Measurements from ENCODE around the gene SALL3. TPM values are rescaled to one million over a fixed set of nuclear protein-coding genes. Genes with fewer than 3 reads are reported as not detected.
"Not testable (repeated sequence)": the region's sequence is repeated elsewhere in the genome, so short reads cannot be mapped to it uniquely, and the experiment has no call there.

SALL3 gene
- total RNA-seq, 1 donor from 2014 or later = 2.1 TPM

GRCh38 chr18:78936251-78937005 lies 43.2 kb upstream of the SALL3 start:
- Histone ChIP-seq H3K27me3 (ENCODE audit: control insufficient read depth, insufficient read depth, low read length) (no peaks in the 10 kb centered on the region), H3K4me3 (ENCODE audit: low read depth, low read length) (no peak overlapping the region), H3K36me3 (ENCODE audit: control insufficient read depth, insufficient read depth, low read length) (no peaks in the 10 kb centered on the region)
- DNase-seq (ENCODE audit: low read depth) = no peak
- TF ChIP-seq, protein P1, sequence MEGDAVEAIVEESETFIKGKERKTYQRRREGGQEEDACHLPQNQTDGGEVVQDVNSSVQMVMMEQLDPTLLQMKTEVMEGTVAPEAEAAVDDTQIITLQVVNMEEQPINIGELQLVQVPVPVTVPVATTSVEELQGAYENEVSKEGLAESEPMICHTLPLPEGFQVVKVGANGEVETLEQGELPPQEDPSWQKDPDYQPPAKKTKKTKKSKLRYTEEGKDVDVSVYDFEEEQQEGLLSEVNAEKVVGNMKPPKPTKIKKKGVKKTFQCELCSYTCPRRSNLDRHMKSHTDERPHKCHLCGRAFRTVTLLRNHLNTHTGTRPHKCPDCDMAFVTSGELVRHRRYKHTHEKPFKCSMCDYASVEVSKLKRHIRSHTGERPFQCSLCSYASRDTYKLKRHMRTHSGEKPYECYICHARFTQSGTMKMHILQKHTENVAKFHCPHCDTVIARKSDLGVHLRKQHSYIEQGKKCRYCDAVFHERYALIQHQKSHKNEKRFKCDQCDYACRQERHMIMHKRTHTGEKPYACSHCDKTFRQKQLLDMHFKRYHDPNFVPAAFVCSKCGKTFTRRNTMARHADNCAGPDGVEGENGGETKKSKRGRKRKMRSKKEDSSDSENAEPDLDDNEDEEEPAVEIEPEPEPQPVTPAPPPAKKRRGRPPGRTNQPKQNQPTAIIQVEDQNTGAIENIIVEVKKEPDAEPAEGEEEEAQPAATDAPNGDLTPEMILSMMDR (IDR thresholded peaks at IDR 0.05; ENCODE audit: insufficient read depth, low read length, poor library complexity, severe bottlenecking) = no peak

DNA sequence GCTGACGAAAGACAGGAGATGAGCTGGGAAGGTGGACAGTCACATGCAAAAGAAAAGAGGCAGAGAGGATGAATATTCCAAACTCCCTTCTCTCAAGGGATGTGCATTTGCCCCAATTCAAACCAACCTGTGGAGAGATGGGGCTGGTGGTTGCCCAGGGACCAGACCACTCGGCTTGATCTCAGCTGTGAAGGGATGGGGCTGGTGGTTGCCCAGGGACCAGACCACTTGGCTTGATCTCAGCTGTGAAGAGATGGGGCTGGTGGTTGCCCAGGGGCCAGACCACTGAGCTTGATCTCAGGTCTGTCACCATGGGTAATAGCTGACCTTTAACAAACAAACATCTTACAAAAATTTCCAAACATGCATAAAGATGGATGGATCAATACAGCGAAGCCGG lies 42.5 kb upstream of the SALL3 start:
- TF ChIP-seq, protein P1 (IDR thresholded peaks at IDR 0.05; ENCODE audit: insufficient read depth, low read length, poor library complexity, severe bottlenecking) = no peak
- Histone ChIP-seq H3K36me3 (ENCODE audit: control insufficient read depth, insufficient read depth, low read length) (no peaks in the 10 kb centered on the region), H3K27me3 (ENCODE audit: control insufficient read depth, insufficient read depth, low read length) (no peaks in the 10 kb centered on the region), H3K4me3 (ENCODE audit: low read depth, low read length) (no peak overlapping the region)
- DNase-seq (ENCODE audit: low read depth) = no peak

- no peak overlapping the region for H3K4me3 ChIP-seq (ENCODE audit: low read depth, low read length)
- no peaks in the 10 kb centered on the region for H3K36me3 ChIP-seq (ENCODE audit: control insufficient read depth, insufficient read depth, low read length)
- TF ChIP-seq, protein P1 (IDR thresholded peaks at IDR 0.05; ENCODE audit: insufficient read depth, low read length, poor library complexity, severe bottlenecking) = no peak
- H3K27me3 ChIP-seq (ENCODE audit: control insufficient read depth, insufficient read depth, low read length) = no peaks in the 10 kb centered on the region
- DNase-seq (ENCODE audit: low read depth) = no peak
These were observed 40.5 kb upstream of the SALL3 start for GRCh38 chr18:78939105-78939504.

DNA sequence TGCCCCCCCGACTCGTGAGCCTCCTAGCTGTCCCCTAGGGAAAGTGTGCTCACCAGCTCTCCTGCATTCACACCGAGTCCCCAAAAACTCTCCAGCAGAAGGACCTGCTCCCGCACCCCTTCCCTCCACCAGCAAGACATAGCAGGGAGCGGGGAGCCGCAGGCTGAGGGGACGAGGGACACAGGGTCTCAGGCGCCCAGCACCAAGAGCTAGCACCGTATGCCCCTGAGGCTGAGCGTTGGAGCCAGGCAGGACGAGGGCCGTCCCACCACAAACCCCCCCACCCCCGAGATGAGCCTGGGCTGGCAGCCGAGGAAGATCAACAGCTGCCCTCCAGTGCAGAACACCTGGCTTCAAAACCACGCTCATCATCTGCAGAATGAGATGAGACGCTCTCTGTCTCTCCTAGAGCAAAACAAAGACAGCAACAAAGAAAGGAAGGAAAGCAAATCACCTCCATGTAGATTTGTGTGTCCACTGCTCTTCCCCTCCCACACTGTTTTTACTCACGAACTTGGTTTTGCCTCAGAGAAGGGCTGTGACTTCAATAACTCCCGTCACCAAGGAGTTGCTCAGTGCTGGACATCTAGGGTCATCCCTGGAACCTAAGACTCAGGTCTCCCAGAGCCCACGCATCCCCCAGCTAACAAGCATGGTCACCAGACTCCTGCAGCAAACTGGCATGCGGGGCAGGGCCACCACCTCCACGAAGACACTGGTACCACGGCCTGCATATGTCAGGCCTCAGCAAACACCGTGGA lies 39.7 kb upstream of the SALL3 start:
- TF ChIP-seq, protein P1 (IDR thresholded peaks at IDR 0.05; ENCODE audit: insufficient read depth, low read length, poor library complexity, severe bottlenecking) = no peak
- no peaks in the 10 kb centered on the region for H3K27me3 ChIP-seq (ENCODE audit: control insufficient read depth, insufficient read depth, low read length)
- no peak for DNase-seq (ENCODE audit: low read depth)
- H3K36me3 ChIP-seq (ENCODE audit: control insufficient read depth, insufficient read depth, low read length) = no peaks in the 10 kb centered on the region
- H3K4me3 ChIP-seq (ENCODE audit: low read depth, low read length) = no peak overlapping the region

DNA sequence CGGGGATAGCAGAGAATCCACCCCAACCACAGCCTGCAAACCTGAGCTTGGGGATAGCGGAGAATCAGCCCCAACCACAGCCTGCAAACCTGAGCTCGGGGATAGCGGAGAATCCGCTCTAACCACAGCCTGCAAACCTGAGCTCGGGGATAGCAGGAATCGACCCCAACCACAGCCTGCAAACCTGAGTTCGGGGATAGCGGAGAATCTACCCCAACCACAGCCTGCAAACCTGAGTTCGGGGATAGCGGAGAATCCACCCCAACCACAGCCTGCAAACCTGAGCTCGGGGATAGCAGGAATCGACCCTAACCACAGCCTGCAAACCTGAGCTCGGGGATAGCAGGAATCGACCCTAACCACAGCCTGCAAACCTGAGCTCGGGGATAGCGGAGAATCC lies 37.4 kb upstream of the SALL3 start:
- H3K27me3 ChIP-seq (ENCODE audit: control insufficient read depth, insufficient read depth, low read length); DNase-seq (ENCODE audit: low read depth); H3K36me3 ChIP-seq (ENCODE audit: control insufficient read depth, insufficient read depth, low read length); H3K4me3 ChIP-seq (ENCODE audit: low read depth, low read length): not testable (repeated sequence)

DNA sequence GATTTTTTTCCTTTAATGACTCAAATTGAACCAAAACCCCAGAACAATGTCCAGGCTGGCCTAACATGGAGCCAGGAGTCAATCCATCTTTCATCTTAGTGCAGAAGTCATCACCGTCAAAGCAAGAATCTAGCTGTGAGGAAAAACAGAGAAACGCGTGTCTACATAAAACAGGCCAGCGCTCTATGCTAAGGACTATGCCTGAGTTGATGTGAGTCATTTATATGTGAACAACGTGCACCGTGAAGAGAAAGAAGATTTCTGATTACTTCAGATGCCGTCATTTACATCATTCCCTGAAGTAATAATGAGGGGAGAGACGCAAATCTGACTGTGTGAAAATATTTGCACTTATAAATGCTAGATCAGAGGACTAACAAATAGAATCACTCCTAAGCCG lies 34.0 kb upstream of the SALL3 start:
- DNase-seq (ENCODE audit: low read depth) = no peak

More for the DNA sequence above, 34.0 kb upstream of the SALL3 start:
- Histone ChIP-seq H3K27me3 (ENCODE audit: control insufficient read depth, insufficient read depth, low read length) (no peaks in the 10 kb centered on the region), H3K36me3 (ENCODE audit: control insufficient read depth, insufficient read depth, low read length) (no peaks in the 10 kb centered on the region), H3K4me3 (ENCODE audit: low read depth, low read length) (no peak overlapping the region)
- TF ChIP-seq, protein P1 (IDR thresholded peaks at IDR 0.05; ENCODE audit: insufficient read depth, low read length, poor library complexity, severe bottlenecking) = no peak
